ENCODE results near the gene MARCHF11.
A peak's percentile ranks its signal among the peaks of the same experiment; 100 is the strongest.

The MARCHF11 gene

DNA sequence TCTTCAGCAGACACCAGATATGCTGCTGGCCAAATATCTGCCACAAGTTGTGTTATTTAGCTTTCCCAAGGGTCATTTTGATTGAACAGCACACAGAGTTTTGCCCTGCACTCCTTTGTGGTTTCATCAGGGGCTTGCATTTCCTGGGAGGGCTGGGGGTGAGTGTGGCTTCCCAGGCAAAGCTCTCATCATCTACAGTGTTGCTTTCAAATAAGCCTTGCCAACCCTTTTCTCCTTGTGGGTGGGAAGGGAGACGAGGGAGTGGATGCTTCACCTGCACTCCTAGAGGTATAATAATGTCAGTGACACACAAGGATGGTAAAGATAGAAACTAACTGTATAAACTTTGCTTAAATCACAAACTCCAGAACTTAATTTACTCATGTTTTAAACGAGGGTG lies 107.0 kb downstream of the MARCHF11 start:
- Histone ChIP-seq H3K27me3 (ENCODE audit: insufficient read depth, low read length, poor library complexity) (no peaks in the 10 kb centered on the region), H4K20me1 (ENCODE audit: insufficient read depth, low read length) (no peaks in the 10 kb centered on the region), H3K9ac (ENCODE audit: low read depth, low read length) (no peak overlapping the region), H3K4me1 (ENCODE audit: insufficient read depth, low read length) (peaks cover 54% of the 10 kb centered on the region), H3K36me3 (ENCODE audit: insufficient read depth, low read length) (no peaks in the 10 kb centered on the region), H3K27ac (ENCODE audit: low read length) (peak overlapping the region; percentile 37), H3K4me3 (ENCODE audit: low read depth in 1 of 2, low read length in 2 of 2) (no peak overlapping the region), H3K79me2 (ENCODE audit: insufficient read depth, low read length) (no peaks in the 10 kb centered on the region), H3K9me3 (ENCODE audit: insufficient read depth, low read length, severe bottlenecking) (no peaks in the 10 kb centered on the region), H3K4me2 (ENCODE audit: insufficient read depth, low read length) (0 out of 2 replicates have a peak overlapping the region, but pooled peaks have one; percentile 5), H2AFZ (ENCODE audit: low read depth, low read length) (no peak overlapping the region)
- peak; percentile 67 for ATAC-seq (ENCODE audit: insufficient read depth, low read depth)
- DNase-seq = peak; percentile 54
- TF ChIP-seq, protein P1, sequence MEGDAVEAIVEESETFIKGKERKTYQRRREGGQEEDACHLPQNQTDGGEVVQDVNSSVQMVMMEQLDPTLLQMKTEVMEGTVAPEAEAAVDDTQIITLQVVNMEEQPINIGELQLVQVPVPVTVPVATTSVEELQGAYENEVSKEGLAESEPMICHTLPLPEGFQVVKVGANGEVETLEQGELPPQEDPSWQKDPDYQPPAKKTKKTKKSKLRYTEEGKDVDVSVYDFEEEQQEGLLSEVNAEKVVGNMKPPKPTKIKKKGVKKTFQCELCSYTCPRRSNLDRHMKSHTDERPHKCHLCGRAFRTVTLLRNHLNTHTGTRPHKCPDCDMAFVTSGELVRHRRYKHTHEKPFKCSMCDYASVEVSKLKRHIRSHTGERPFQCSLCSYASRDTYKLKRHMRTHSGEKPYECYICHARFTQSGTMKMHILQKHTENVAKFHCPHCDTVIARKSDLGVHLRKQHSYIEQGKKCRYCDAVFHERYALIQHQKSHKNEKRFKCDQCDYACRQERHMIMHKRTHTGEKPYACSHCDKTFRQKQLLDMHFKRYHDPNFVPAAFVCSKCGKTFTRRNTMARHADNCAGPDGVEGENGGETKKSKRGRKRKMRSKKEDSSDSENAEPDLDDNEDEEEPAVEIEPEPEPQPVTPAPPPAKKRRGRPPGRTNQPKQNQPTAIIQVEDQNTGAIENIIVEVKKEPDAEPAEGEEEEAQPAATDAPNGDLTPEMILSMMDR (IDR thresholded peaks at IDR 0.05; ENCODE audit: borderline replicate concordance, extremely low read depth, low read length, poor library complexity, severe bottlenecking) = no peak
- no peak for TF ChIP-seq EZH2 (IDR thresholded peaks at IDR 0.05; ENCODE audit: borderline replicate concordance, low read depth, low read length, severe bottlenecking)

DNA sequence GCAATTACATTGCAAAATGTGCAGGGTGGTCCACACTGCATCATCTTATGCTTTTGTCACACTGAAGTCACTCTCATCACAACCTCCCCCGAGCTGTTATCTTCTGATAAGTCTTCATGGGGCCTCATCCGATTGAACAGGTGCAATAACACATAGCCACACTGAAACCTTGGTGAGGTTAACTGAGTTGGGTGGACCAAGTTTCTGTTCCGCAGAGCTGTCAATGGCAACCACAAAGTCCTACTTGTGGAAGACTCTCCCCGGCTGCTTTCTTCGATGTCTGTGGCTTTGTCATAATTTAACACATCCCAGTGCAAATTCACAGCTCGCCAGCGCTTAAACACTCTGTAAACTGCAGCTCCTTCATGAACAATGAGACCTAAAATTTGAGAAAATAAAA lies 112.2 kb downstream of the MARCHF11 start:
- no peak overlapping the region for H3K4me3 ChIP-seq (ENCODE audit: low read depth in 1 of 2, low read length in 2 of 2)
- peak; percentile 64 for DNase-seq
- no peaks in the 10 kb centered on the region for H3K27me3 ChIP-seq (ENCODE audit: insufficient read depth, low read length, poor library complexity)
- H3K27ac ChIP-seq (ENCODE audit: low read length) = no peak overlapping the region
- peak; percentile 91 for ATAC-seq (ENCODE audit: insufficient read depth, low read depth)
- H3K4me1 ChIP-seq (ENCODE audit: insufficient read depth, low read length) = peaks cover 5% of the 10 kb centered on the region
- H3K9ac ChIP-seq (ENCODE audit: low read depth, low read length) = no peak overlapping the region
- H3K79me2 ChIP-seq (ENCODE audit: insufficient read depth, low read length) = no peaks in the 10 kb centered on the region
- H4K20me1 ChIP-seq (ENCODE audit: insufficient read depth, low read length) = no peaks in the 10 kb centered on the region
- H3K4me2 ChIP-seq (ENCODE audit: insufficient read depth, low read length) = no peak overlapping the region
- no peaks in the 10 kb centered on the region for H3K36me3 ChIP-seq (ENCODE audit: insufficient read depth, low read length)
- no peak for TF ChIP-seq EZH2 (IDR thresholded peaks at IDR 0.05; ENCODE audit: borderline replicate concordance, low read depth, low read length, severe bottlenecking)
- TF ChIP-seq, protein P1 (IDR thresholded peaks at IDR 0.05; ENCODE audit: borderline replicate concordance, extremely low read depth, low read length, poor library complexity, severe bottlenecking) = no peak
- H3K9me3 ChIP-seq (ENCODE audit: insufficient read depth, low read length, severe bottlenecking) = no peaks in the 10 kb centered on the region
- no peak overlapping the region for H2AFZ ChIP-seq (ENCODE audit: low read depth, low read length)

GRCh38 chr5:16066810-16067209 lies 112.8 kb downstream of the MARCHF11 start:
- H3K79me2 ChIP-seq (ENCODE audit: insufficient read depth, low read length) = no peaks in the 10 kb centered on the region
- no peaks in the 10 kb centered on the region for H3K9me3 ChIP-seq (ENCODE audit: insufficient read depth, low read length, severe bottlenecking)
- DNase-seq (no peak), ATAC-seq (ENCODE audit: insufficient read depth, low read depth) (no peak)
- H3K4me1 ChIP-seq (ENCODE audit: insufficient read depth, low read length) = no peaks in the 10 kb centered on the region
- H3K9ac ChIP-seq (ENCODE audit: low read depth, low read length) = no peak overlapping the region
- no peak overlapping the region for H3K27ac ChIP-seq (ENCODE audit: low read length)
- H3K36me3 ChIP-seq (ENCODE audit: insufficient read depth, low read length) = no peaks in the 10 kb centered on the region
- H3K27me3 ChIP-seq (ENCODE audit: insufficient read depth, low read length, poor library complexity) = no peaks in the 10 kb centered on the region
- H3K4me3 ChIP-seq (ENCODE audit: low read depth in 1 of 2, low read length in 2 of 2) = no peak overlapping the region
- H2AFZ ChIP-seq (ENCODE audit: low read depth, low read length) = no peak overlapping the region
- H3K4me2 ChIP-seq (ENCODE audit: insufficient read depth, low read length) = no peak overlapping the region
- no peaks in the 10 kb centered on the region for H4K20me1 ChIP-seq (ENCODE audit: insufficient read depth, low read length)
- no peak for TF ChIP-seq EZH2 (IDR thresholded peaks at IDR 0.05; ENCODE audit: borderline replicate concordance, low read depth, low read length, severe bottlenecking)
- TF ChIP-seq, protein P1 (IDR thresholded peaks at IDR 0.05; ENCODE audit: borderline replicate concordance, extremely low read depth, low read length, poor library complexity, severe bottlenecking) = no peak

GRCh38 chr5:16066320-16066719 lies 113.3 kb downstream of the MARCHF11 start:
- no peak for TF ChIP-seq EZH2 (IDR thresholded peaks at IDR 0.05; ENCODE audit: borderline replicate concordance, low read depth, low read length, severe bottlenecking)
- TF ChIP-seq, protein P1 (IDR thresholded peaks at IDR 0.05; ENCODE audit: borderline replicate concordance, extremely low read depth, low read length, poor library complexity, severe bottlenecking) = no peak
- DNase-seq = no peak
- Histone ChIP-seq H3K4me1 (ENCODE audit: insufficient read depth, low read length) (no peaks in the 10 kb centered on the region), H3K27ac (ENCODE audit: low read length) (no peak overlapping the region), H4K20me1 (ENCODE audit: insufficient read depth, low read length) (no peaks in the 10 kb centered on the region), H2AFZ (ENCODE audit: low read depth, low read length) (no peak overlapping the region), H3K79me2 (ENCODE audit: insufficient read depth, low read length) (no peaks in the 10 kb centered on the region), H3K4me2 (ENCODE audit: insufficient read depth, low read length) (no peak overlapping the region), H3K36me3 (ENCODE audit: insufficient read depth, low read length) (no peaks in the 10 kb centered on the region), H3K4me3 (ENCODE audit: low read depth in 1 of 2, low read length in 2 of 2) (no peak overlapping the region), H3K9me3 (ENCODE audit: insufficient read depth, low read length, severe bottlenecking) (no peaks in the 10 kb centered on the region), H3K27me3 (ENCODE audit: insufficient read depth, low read length, poor library complexity) (no peaks in the 10 kb centered on the region), H3K9ac (ENCODE audit: low read depth, low read length) (no peak overlapping the region)
- no peak for ATAC-seq (ENCODE audit: insufficient read depth, low read depth)
